Stimulated activated CD4-positive, alpha-beta T cell treated with anti-CD3 and anti-CD28 coated beads, Interleukin-12 subunit alpha, Interleukin-12 subunit beta, amount 100 ng/mL, for 24 hours (primary cell): ENCODE measurements around the gene AGBL3.

Source experiments
- DNase-seq, 2 experiments: peaks; one replicate each; pipeline ENCODE4 v3.0.0-alpha.2; 2020; ENCODE audit warnings: low read depth in 2 of 2

Gene AGBL3

GRCh38 chr7:134986363-134987251, at the start of gene AGBL3:
TSS of gene AGBL3 (plus strand) at chr7:134986508. CDS start at chr7:134987934, 1,426 bp downstream.
- DNase-seq: peak; percentile 78 to 92

- DNase-seq: no peak
These were observed 49.3 kb upstream of the AGBL3 start for GRCh38 chr7:134936893-134937510.

GRCh38 chr7:134938141-134938540, 48.2 kb upstream of the AGBL3 start:
- DNase-seq: no peak

- no peak for DNase-seq
These were observed 47.2 kb upstream of the AGBL3 start for GRCh38 chr7:134939136-134939535.

- DNase-seq: no peak
These were observed 45.6 kb upstream of the AGBL3 start for GRCh38 chr7:134940729-134941128.

GRCh38 chr7:134941185-134941900, 45.0 kb upstream of the AGBL3 start:
- no peak for DNase-seq

GRCh38 chr7:134941952-134942351, 44.4 kb upstream of the AGBL3 start:
- no peak for DNase-seq

- no peak for DNase-seq
These were observed 43.4 kb upstream of the AGBL3 start for GRCh38 chr7:134942690-134943466.

GRCh38 chr7:134943785-134944400, 42.4 kb upstream of the AGBL3 start:
- DNase-seq: no peak

GRCh38 chr7:134945691-134946090, 40.6 kb upstream of the AGBL3 start:
- no peak for DNase-seq

GRCh38 chr7:134946260-134946659, 40.0 kb upstream of the AGBL3 start:
- DNase-seq: no peak

GRCh38 chr7:134947329-134947728, 39.0 kb upstream of the AGBL3 start:
- DNase-seq: no peak

GRCh38 chr7:134947831-134948230, 38.5 kb upstream of the AGBL3 start:
- DNase-seq: no peak

- no peak for DNase-seq
These were observed 38.1 kb upstream of the AGBL3 start for GRCh38 chr7:134948246-134948645.

- DNase-seq: no peak
These were observed 37.6 kb upstream of the AGBL3 start for GRCh38 chr7:134948736-134949135.

- DNase-seq: no peak
These were observed 37.1 kb upstream of the AGBL3 start for GRCh38 chr7:134949171-134949570.

- no peak for DNase-seq
These were observed 31.9 kb upstream of the AGBL3 start for GRCh38 chr7:134954197-134955082.

GRCh38 chr7:134957005-134957404, 29.3 kb upstream of the AGBL3 start:
- no peak for DNase-seq

- no peak for DNase-seq
These were observed 26.5 kb upstream of the AGBL3 start for GRCh38 chr7:134959810-134960209.

GRCh38 chr7:134962270-134962780, 24.0 kb upstream of the AGBL3 start:
- DNase-seq: no peak
